Stimulated activated CD4-positive, alpha-beta T cell treated with anti-CD3 and anti-CD28 coated beads, Interleukin-4, amount 100 ng/mL, for 1 hour (primary cell): ENCODE results near the gene DDX31.

ENCODE experiments used
- DNase-seq: peaks from one replicate; pipeline ENCODE4 v3.0.0-alpha.2; 2020

DDX31 gene

GRCh38 chr9:132543960-132544359, 125.8 kb downstream of the DDX31 start:
- DNase-seq, result no peak

GRCh38 chr9:132543251-132543650, 126.5 kb downstream of the DDX31 start:
- DNase-seq, result no peak
